Inferior parietal cortex (tissue), 1 donor: ENCODE data around the gene SLC25A36.
"Not testable (repeated sequence)": the region's sequence is repeated elsewhere in the genome, so short reads cannot be mapped to it uniquely, and the experiment has no call there.

Source experiments
- DNase-seq: peaks from one replicate; pipeline ENCODE4 v3.0.0-alpha.2; 2016; ENCODE audit errors: extremely low spot score

SLC25A36 gene

DNA sequence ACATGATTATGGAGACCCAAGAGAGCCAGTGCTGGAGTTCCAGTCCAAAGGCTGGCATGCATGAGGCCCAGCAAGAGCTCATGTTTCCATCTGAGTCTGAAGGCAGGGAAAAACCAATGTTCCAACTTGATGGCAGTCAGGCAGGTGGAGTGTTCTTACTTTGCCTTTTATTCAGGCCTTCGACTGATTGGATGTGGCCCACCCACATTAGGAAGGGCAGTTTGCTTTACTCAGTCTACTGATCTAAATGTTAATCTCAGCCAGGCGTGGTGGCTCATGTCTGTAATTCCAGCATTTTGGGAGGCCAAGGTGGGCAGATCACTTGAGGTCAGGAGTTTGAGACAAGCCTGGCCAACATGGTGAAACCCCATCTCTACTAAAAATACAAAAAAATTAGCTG, 53.2 kb downstream of the SLC25A36 start:
- not testable (repeated sequence) for DNase-seq

DNA sequence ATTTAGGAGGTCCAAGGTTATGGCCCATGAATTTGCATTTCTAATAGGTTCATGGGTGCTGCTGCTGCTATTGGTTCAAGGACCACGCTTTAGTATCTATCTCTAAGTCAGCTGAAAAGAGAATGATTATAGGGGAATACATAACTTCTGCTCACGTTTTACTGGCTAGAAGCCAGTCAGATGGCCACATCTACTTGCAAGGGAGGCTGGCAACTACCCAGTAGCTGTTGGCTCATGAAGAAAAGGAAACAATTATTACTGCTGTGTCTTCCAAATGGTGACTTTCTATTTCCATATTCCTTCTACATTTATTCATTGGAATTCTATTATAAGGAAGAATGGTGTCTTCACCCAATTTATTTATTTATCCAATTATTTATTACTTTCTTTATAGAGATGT, 54.2 kb downstream of the SLC25A36 start:
- no peak for DNase-seq

DNA sequence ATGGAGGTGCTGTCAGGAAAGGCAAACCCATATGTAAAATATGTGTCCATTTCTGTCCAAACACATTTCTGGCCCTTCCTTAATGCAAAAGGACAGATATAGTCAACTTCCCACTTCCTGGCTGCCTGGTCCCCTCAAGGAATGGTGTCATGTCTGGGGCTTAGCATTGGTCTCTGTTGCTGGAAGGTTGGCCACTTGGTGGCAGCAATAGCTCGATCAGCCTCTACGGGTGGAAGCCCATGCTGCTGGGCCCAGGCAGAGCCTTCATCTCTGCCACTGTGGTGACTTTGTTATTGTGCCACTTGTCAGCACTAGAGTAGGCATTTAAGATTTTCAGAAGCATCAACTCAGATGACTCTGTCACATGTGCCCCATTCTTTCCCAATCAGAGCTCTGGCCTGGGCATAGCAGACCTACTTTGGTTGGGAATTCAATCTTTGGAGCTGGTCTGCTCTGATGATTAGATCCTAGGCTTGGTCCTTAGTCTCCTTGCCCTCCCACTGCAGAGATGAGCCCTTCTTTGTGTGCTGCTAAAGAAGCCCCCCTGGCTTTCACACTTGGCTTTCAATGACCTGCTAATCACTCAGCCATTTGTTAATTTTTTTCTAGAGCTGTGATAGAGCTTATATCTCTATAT, 58.5 kb downstream of the SLC25A36 start:
- peak; percentile 76 for DNase-seq

GRCh38 chr3:141000686-141001085, 59.0 kb downstream of the SLC25A36 start:
- no peak for DNase-seq

- DNase-seq, result no peak
Measured at GRCh38 chr3:141006344-141006743, 64.7 kb downstream of the SLC25A36 start.

DNA sequence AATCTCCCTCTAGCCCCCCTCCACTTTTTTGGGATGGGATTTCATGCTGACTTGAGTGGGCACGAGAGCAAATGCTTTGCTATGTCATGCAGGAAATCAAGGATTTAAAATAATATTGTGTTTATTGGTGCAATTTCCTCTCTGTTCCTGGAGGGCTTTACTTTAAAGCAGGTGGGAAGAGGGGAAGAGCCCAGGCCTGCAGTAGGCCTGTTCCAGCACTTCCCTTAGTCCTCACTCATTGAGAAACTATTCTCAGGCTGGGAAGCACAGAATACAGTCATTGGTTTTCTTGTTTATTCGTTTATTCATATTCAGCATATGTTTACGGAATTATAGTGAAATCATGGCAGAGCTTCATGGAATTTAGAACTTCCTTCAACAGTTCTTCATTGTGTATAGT, 67.9 kb downstream of the SLC25A36 start:
- no peak for DNase-seq

DNA sequence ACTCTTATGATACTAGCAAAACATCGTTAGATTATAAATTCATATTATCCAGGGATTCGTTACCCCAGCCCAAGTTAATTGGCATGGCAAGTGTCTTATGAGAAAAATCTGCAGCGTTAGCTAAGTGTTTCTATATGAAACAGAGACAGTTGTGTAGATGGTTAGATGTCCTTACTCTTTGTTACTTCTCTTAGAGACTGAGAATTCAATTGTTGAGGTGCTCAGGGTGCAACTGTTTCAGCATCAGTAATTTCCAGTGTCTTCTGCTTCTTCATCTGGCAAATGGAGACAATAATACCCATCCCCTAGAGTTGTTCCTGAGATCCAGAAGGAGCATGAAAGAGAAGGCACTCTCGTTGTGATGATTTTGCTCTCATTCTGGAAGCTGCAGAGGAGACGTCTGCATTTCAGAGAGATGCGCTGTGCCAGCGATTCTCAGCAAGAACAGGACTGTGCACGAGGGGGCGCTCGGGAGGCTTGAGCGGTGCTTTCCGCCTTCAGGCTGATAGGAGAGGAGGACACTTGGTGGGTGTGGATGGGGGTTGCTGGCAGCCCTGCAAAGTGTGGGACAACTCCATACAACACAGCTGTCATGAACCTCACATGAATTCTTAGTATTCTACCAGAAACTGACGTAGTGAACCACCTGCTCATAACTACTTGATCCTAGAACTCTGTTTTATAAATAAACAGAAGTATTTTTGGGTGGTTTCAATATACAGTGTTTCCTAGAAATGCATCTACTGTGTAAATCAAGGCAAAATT, 69.8 kb downstream of the SLC25A36 start:
- DNase-seq, result peak; percentile 78

GRCh38 chr3:141011997-141012262, 70.3 kb downstream of the SLC25A36 start:
- no peak for DNase-seq

- no peak for DNase-seq
Measured at GRCh38 chr3:141012571-141012970, 70.9 kb downstream of the SLC25A36 start.

GRCh38 chr3:141015481-141015880, 73.8 kb downstream of the SLC25A36 start:
- DNase-seq, result no peak

- DNase-seq, result not testable (repeated sequence)
Measured at GRCh38 chr3:141017366-141018322, 76.0 kb downstream of the SLC25A36 start.

GRCh38 chr3:141019244-141019643, 77.6 kb downstream of the SLC25A36 start:
- no peak for DNase-seq

- DNase-seq, result no peak
Measured at GRCh38 chr3:141020143-141020830, 78.7 kb downstream of the SLC25A36 start.

- no peak for DNase-seq
Measured at GRCh38 chr3:141021261-141021660, 79.6 kb downstream of the SLC25A36 start.
